ENCODE data around the gene KCNJ18.

GRCh38 chr17:21742326-21742725 lies 50.0 kb downstream of the KCNJ18 start:
- TF ChIP-seq EZH2phosphoT487 (IDR thresholded peaks at IDR 0.05; ENCODE audit: borderline replicate concordance, low read length), result no peak
- TF ChIP-seq CTCF (IDR thresholded peaks at IDR 0.05; ENCODE audit: low read depth, low read length, poor library complexity, severe bottlenecking), result no peak

Data from DOHH2 (cell line).